ENCODE data around the gene SORCS1.

Gene SORCS1

DNA sequence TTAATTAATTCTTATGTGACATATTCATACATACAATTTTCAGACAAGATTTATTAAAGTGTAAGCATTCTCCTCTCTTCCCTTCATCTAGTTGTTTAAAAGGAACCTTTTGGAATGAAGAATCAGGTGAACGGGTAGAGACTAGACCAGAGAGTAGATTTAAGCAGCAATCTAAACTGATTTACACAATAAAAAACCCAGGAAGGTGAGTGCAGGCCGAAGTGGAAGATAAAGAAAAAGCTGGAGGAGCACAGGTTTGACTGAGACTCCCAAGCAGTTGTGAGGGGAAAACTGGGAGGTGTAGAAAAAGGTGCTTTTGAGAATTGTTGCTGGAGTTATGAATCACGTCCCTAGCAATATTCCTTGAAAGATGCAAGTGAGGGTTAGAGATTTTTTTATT is 601.1 kb downstream of the SORCS1 start:
- DNase-seq (ENCODE audit: low read depth), result no peak
- H3K4me3 ChIP-seq (ENCODE audit: low read depth, low read length), result no peak overlapping the region
- TF ChIP-seq, protein P1, sequence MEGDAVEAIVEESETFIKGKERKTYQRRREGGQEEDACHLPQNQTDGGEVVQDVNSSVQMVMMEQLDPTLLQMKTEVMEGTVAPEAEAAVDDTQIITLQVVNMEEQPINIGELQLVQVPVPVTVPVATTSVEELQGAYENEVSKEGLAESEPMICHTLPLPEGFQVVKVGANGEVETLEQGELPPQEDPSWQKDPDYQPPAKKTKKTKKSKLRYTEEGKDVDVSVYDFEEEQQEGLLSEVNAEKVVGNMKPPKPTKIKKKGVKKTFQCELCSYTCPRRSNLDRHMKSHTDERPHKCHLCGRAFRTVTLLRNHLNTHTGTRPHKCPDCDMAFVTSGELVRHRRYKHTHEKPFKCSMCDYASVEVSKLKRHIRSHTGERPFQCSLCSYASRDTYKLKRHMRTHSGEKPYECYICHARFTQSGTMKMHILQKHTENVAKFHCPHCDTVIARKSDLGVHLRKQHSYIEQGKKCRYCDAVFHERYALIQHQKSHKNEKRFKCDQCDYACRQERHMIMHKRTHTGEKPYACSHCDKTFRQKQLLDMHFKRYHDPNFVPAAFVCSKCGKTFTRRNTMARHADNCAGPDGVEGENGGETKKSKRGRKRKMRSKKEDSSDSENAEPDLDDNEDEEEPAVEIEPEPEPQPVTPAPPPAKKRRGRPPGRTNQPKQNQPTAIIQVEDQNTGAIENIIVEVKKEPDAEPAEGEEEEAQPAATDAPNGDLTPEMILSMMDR (IDR thresholded peaks at IDR 0.05; ENCODE audit: control insufficient read depth, extremely low read depth, insufficient read depth), result no peak

DNA sequence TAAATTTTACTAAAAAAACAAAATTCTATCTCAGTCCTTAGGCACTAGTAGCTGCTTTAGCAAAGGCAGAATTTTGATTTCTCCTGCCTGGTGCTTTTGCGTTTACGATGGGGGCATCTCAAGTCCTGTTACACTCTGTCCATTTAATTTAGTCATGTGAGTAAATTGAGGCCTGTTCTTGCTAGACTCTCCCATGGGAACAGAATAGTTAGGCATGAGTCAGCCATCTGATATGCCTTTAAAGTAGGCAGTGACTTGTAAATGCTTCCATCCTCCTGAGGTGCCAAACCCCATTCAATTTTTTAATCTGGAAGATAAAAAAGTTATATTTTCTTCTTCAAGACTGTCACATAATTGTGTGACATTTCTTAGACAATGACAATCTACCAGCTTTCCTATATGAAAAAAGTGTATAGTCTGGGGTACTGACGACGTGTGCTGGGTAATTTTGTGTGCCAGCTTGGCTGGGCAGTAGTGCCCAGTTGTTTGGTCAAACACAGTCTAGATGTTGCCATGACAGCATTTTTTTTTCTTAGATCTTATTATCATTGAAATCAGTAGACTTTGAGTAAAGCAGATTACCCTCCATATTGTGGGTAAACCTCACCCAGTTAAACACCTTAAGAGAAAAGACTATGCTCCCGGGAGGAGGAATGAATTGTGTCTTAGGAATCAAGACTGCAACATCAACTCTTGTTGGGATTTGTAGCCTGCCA is 603.4 kb downstream of the SORCS1 start:
- TF ChIP-seq, protein P1 (IDR thresholded peaks at IDR 0.05; ENCODE audit: control insufficient read depth, extremely low read depth, insufficient read depth), result no peak
- no peak for DNase-seq (ENCODE audit: low read depth)

DNA sequence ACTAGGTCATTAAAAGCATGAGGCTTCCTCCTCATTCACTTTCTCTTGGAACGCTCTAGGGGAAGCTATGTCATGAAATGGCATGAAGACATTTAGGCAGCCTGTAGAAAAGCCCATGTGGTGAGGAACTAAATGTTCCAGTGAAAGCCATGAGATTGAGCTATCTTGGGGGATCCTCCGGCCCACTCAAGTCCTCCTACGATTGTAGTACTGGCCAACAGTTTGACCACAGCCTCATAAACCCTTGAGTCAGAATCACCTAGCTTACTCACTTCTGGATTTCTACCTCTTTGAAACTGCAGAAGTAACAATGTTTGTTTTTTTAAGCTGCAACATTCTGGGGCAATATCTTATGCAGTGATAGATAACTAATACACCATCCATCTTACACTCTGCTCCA is 605.1 kb downstream of the SORCS1 start:
- DNase-seq (ENCODE audit: low read depth), result no peak
- H3K4me3 ChIP-seq (ENCODE audit: low read depth, low read length), result no peak overlapping the region
- TF ChIP-seq, protein P1 (IDR thresholded peaks at IDR 0.05; ENCODE audit: control insufficient read depth, extremely low read depth, insufficient read depth), result no peak

More for the DNA sequence above, 603.4 kb downstream of the SORCS1 start:
- no peak overlapping the region for H3K4me3 ChIP-seq (ENCODE audit: low read depth, low read length)

GRCh38 chr10:106557951-106558733 is 606.4 kb downstream of the SORCS1 start:
- no peak overlapping the region for H3K4me3 ChIP-seq (ENCODE audit: low read depth, low read length)
- TF ChIP-seq, protein P1 (IDR thresholded peaks at IDR 0.05; ENCODE audit: control insufficient read depth, extremely low read depth, insufficient read depth), result no peak
- no peak for DNase-seq (ENCODE audit: low read depth)

- H3K4me3 ChIP-seq (ENCODE audit: low read depth, low read length), result no peak overlapping the region
- no peak for DNase-seq (ENCODE audit: low read depth)
- TF ChIP-seq, protein P1 (IDR thresholded peaks at IDR 0.05; ENCODE audit: control insufficient read depth, extremely low read depth, insufficient read depth), result no peak
Measured at GRCh38 chr10:106557053-106557452, 607.5 kb downstream of the SORCS1 start.

DNA sequence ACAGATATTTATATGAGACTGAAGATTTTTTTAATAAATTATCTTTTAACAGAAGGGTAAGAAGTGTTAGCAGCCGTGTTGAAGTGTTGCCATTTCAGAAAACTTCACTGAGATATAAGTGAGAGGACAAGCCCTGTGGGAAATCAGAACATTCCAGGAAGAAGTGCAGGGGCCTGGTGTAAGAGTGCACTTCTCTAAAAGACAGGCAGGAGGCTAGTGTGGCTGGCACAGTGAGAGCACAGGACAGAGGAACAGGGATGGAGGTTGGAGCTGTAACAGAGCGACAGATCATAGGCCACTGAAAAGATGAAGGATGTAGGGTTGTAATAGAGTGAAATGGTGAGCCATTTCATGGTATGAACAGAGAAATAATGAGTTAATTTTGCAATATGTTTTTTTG is 608.9 kb downstream of the SORCS1 start:
- TF ChIP-seq, protein P1 (IDR thresholded peaks at IDR 0.05; ENCODE audit: control insufficient read depth, extremely low read depth, insufficient read depth), result no peak
- DNase-seq (ENCODE audit: low read depth), result no peak
- H3K4me3 ChIP-seq (ENCODE audit: low read depth, low read length), result no peak overlapping the region

Measured in LNCaP clone FGC (cell line).